T1000 (cell line): ENCODE data around the gene MYEOV.

Source experiments
- DNase-seq: peaks from one replicate; lab custom pipeline; 2025; ENCODE audit warnings: mixed read lengths; lab: John Stamatoyannopoulos, UW

The MYEOV gene

DNA sequence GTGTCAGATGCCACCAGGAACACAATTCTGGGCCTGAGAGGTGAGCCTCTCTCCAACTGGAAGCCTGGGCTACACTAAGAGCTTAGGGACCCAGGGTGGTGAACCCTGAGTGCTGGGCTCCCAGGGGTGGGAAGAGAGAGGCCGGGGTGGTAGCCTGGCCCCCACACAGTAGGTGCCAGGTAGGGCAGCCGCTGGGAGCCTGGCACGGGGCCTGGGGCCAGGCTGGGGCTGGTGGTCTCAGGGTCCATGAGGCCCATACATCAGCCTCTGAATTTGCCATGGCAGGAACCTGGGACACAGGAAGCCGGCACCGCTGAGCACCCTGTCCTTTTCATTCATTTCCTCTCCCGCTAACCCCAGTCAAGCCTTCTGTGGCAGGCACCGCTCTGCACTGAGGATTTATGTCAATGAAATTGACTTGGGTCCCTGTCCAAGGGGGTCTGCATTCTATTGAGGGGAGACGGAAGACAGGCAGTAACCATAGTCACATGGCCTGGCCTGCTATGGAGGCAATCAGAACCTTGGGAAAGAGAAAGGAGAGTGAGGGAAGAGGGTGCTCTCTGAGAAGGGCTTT lies 8.6 kb downstream of the MYEOV start:
- DNase-seq: no peak

DNA sequence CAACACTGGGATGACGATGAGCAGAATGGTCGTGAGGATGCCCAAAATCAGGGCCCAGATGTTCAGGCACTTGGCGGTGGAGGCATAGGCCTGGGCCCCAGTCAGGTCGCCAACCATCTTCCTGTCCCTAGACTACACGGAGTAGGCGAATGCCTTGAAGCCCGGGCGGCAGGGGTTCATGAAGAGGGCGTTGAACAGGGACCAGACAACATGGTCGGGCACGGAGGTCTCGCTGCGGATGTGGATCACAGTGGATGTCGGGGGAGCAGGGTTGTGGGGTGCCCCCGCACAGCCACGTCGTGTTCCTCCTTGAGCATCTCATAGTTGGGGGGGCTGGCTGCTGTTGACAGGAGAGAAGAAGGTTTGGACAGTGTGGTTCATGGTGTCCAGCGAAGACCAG lies 9.5 kb downstream of the MYEOV start:
- no peak for DNase-seq

DNA sequence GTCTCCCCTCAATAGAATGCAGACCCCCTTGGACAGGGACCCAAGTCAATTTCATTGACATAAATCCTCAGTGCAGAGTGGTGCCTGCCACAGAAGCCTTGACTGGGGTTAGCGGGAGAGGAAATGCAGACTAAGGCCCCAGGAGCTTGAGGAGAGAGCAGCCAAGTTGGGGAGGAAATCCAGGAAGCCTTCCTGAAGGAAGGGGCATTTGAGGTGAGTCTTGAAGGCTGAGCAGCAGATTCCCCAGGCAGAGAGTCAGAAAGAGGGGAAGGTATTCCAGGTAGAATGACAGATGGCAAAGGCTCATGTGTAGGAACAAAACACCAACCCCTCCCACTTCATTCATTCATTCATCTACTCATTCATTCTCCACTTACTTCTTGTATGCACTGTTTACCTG lies 10.3 kb downstream of the MYEOV start:
- no peak for DNase-seq

DNA sequence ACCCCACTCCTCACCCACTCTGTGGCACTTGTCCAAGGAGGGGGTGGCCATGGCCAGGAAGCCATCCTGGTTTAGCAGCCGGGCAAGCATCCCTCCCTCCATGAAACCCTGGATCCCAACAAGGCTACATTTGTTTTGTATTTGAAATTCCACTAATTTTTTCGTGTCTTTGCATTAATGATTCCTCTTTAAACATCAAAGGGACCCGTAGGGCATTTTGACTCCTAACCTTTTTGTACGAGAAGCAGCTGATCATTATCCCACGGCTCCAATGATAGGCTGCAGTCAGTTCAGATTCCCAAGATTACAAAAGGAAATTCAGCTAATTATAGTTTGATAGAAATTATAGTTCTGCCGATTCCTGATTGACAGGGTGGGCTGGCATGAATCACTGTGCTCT lies 10.7 kb downstream of the MYEOV start:
- no peak for DNase-seq

DNA sequence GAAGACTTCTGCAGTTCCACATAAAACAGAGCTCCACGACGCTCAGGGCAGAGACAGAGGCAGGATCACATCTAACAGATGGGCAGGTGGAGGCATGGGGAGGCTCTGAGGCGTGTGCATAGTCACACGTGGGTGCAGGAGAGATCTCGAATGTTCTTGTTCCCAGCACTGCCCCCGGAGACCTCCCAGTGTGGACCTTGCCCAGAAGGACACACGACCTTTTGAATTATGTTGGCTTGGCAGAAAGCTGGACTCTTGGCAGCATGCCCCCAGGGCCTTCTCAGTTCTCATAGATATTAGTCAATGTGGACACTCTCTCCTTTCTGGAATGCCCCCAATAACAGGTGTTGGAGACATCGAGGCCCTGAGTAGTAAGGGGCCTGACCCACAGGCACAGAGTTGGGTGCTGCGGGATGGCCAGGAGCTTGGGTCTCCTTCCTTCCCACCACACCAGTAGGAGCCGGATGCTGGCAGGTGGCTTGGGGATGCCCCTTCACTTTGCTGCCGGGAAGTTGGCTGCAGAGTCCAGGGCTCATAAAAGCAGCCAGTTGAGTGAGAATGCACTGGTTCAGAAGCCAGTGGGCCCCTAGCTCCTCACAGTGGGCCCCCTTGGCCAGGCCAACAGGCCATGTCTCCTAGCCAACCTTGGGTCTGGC lies 12.1 kb downstream of the MYEOV start:
- no peak for DNase-seq

DNA sequence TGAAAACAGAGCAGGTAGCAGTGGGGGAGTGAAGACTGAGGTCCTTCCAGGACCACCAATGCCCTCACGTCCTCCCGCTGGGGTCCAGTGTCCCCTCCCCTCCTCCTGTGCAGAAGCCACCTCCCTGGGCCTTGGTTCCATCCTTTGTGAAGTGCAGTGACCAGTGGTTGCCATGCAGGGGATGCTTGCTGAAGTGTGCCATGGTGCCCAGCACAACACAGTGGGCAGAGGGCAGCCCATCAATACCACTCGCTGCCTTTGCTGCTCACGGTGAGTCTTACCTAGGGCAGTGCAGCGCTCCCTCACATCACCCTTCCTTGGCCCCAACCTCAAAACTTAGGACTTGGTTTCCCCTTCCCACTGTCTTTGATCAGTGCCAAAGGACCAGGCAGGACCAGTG lies 12.9 kb downstream of the MYEOV start:
- no peak for DNase-seq

DNA sequence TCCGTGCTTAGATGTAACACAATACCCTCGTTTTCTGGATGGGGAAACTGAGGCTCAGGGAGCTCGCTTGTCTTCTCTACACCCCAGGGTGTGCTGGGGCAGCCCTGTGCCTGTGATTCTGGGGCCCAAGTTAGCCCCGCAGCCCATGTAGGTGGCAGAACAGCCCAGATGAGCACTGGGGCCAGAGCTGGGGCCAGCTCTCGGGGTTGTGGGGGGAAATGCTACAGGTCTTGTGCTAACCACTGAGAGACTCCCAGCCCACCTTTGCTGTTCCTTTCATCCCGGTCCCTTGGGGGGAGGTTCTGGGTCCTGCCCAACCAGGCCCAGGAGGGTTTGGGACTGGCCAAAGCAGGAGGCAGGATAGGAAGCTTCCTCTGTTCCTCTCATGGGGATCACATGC lies 13.5 kb downstream of the MYEOV start:
- DNase-seq: no peak

DNA sequence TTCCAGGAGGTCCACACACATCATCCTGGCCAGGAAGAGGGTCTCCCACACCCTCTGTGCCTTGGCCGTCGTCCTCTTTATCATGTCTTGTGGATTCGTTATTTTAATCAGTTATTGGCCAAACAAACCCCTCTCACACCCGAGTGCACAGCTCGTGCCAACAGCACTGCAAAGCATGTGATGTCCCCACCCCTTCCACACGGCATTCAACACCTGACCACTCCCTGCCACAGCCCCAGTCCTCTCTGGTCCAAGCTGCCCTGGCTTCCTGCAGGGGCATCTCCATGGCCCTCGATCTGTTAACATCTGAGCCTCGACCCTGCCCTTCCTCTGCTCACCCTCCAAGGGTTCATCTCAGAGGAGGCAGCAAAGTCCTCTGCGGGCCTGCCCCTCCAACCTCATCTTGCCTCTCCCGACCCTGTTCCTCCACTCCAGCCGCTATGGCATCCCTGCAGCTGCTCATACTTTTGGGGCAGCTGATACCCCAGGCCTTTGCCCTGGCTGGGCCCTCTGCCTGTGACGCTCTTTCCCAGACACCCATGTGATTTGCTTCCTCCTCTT lies 14.0 kb downstream of the MYEOV start:
- DNase-seq: no peak

DNA sequence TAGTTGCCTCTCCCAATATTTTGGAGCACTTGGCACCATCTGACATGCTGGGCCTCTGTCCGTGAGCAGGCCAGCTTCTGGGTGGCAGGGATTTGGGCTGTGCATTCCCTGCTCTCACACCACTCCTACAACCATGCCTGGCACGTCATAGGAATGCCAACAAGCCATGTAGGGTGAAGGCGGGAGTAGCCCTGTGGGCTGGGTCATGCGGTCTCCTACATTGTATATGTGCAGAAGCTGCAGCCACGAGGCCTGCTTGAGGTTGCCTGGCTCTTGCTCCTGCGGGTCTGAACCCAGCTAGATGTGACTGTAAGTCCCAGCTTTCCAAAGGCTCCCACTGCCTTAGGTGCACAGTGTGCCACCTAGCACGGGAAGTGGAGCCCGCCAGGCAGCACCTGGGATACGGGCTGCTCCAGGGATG lies 14.5 kb downstream of the MYEOV start:
- DNase-seq: no peak

DNA sequence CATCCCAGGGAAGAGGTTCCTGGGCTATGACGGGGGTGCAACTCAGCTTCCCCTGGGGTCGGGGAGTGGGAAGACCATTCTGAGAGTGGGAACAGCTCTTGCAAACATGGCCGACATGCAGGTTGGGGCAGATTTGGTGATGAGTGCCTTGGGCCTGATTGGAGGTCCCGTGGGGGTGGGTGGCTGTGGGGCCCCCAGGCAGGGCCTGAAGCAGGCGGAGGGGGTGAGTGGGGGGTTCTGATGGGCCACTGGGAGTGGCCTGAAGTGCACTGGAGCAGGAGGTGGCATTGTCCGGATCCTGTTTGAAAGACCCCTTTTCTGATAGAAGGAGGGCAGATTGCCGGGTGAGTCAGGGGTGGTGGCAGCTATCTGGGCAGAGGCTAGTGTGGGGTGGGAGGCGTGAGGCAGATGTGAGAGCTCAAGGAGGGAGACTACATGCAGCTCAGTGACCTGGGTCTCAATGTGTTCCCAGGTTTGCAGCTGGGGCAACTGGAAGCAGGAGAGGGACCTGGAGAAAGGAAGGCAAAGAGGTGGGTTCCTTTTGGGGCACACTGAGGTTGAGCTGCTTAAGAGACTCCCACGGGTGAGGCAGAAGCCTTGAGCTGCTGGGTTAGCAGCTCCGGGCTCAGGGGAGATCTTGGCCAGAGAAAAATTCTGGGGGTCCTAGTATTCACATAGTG lies 15.1 kb downstream of the MYEOV start:
- no peak for DNase-seq

DNA sequence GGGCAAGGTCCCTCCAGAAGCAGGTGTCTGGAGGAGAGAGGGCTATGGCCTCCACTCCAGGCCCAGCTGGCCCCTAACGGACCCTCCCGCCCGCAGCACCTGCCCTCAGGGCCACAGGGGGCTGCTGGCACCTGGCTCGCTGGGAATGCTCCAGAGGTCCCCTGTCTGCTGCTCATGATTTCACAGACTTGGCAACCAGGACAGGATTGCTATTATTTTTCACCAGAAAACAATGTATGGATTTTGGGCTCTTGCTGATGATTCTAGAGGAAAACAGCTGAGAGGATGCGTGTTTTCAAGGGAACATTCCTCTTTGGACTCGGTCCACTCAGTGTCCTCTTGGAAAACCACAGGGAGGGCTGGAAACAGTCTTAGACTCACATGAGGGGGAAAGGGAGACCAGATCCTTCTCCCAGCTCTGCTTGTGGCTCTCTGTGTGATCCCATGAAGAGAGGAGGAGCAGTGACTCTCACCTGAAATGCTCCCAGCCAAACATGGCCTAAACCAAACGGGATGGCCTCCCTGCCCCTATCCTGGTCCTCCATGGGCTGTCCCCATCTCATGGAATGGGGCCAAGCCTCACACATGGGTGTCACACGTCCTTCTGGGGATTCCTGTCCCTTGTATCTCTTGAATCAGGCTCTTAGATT lies 15.8 kb downstream of the MYEOV start:
- no peak for DNase-seq

DNA sequence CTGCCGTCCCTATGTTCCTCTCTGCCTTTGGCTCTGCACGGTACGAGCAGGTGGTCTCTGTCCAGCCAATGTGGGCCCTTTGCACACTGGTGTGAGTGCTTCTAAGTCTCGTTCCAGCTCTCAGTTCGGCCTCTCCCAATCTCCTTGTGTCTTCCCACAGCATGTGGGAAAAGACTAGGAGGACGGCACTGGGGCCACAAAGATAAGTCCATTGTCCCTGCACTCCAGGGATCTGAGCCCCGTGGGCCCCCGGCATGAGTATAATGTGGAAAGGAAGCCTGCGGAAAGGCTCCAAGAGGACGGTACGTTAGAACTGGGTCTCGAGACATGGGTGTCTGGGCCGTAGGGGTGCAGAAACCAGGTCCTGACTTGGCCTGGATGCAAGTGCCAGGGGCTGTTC lies 16.4 kb downstream of the MYEOV start:
- DNase-seq: no peak

DNA sequence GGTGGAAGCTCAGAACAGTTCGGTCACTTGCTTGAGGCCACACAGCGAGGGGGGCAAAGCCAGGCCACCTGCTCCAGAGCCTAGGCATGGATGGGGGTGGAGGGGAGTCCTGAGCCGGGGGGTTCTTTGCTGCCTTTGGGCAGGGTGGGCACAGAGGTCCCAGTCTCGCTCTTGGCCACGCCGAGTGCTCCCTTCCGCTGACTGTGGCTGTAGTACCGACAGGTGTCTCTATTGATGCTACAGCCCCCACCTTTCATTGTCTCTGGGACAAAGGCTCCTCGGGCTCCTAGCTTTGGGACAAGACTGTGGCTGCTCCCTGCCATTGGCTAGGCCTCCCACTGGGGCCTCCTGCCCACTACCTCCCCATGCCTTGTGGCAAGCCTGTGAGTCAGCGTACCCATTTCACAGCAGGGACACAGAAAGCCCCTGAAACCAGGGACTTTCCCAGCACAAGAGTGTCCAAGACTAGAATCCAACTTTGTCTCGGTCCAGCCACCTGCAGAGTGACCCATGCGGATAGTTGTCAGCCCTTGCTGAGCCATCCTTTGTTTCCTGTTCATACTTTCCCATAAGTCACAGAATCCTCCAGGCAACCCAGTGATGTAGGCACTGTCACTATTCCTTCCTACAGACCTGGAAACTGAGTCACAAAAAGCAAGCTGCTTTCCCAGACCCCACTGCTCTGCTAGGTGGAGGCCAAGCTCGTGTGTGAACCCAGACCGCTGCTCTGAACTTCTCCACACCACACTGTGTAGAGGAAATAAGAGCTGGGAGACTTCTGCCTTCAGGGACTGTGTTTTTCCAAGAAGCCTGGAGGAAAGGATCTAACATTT lies 17.2 kb downstream of the MYEOV start:
- DNase-seq: no peak

DNA sequence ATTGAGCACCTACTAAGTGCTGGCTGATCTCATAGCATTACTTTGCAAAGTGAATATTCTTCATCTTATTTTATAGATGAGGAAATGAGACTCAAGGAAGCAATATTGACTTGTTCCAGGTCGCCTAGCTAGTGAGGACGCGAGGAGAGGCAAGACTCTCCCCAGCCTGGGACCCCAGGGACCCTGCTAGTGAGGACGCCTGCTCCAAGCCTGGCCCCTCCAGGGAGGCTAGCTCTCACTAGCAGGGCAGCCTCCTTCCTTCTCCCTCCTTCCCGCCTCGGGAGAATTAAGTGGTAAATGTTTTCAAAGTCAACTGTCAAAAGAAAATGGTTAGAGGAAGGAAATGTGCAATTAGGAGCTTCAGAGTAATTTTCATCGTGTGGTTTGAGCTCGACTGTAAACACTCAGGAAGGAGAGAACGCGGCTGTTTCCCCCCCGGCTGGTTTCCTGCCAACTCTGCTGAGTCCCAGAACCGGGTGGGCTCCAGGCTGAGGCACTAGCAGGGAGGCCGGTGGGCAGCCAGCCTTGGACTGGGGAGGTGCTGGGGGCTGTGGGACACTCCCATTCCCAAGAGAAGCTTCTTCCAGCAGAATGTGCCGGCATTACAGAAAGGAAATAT lies 17.9 kb downstream of the MYEOV start:
- no peak for DNase-seq

DNA sequence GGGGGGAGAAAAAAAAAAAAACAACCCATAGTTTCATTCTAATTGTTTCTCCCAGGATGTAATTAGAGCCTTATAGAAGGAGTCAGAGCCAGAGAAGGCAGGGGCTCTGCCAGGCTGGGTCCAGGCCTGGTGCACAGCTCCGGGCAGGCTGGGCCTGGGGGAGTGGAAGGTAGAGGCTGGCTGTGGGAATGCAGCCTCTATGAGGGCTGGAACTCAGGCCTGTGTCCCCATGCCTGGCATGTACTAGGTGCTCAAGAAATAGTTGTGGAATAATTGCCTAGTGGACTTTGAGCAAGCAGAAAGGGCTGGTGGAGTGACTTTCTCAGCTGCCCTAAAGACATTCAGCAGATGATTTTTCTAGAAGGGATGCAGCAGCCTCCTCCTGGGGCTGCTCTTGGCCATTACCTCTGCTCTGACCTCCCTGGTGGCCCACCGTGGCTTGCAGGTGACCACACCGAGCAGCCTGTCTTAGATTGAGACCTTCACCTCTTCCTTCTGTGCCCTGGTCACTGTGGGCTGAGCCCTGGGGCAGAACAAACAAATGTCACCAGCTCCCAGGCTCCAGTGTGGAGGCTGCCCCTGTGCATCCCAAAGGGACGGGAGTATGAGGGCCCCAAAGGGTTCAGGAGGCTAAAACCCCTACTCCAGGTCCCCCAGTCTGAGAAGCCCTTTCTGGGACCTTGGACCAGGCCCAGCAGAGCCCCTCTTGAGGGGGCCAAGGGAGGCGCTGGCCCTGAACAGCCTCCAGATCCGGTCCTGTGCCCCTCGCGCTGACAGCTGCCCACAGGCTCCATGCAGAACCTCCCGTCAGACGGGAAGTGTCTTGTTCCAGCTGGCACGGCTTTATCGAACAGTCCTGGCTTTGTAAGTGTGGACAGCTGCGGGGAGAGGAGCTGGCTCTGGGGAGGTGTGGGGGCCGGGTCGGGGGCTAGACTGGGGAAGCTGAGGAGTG lies 18.8 kb downstream of the MYEOV start:
- no peak for DNase-seq

DNA sequence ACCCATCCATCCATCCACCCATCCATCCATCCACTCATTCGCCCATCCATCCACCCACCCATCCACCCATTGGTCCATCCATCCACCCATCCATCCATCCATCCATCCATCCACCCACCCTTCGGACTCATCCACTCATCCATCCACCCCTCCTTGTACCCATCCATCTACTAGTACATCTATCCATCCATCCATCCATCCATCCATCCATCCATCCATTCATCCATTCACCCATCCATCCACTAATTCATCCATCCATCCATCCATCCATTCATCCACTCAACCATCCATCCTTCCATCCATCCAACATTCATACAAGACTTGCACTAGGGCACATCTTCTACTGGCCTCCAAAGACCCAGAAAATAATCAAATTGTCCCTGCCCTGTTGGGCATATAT lies 20.0 kb downstream of the MYEOV start:
- DNase-seq: no peak

DNA sequence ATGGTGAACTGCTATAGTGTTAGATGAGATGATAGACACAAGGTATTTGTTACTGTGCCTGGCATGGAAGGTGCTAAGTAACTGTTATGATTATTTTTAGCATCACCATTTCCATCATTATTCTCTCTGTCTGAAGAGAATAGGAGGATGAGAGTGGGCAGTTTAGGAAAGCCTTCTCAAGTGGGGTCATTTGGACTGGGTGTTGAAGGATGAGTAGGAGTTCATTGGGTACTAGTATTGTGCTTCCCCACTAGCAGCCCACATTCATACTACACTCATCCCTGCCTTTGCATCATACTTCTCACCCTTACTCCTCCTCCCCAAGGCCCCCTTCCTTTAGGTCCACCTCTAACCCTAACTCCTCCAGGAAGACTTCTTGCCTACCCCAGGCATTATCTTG lies 20.6 kb downstream of the MYEOV start:
- DNase-seq: no peak

DNA sequence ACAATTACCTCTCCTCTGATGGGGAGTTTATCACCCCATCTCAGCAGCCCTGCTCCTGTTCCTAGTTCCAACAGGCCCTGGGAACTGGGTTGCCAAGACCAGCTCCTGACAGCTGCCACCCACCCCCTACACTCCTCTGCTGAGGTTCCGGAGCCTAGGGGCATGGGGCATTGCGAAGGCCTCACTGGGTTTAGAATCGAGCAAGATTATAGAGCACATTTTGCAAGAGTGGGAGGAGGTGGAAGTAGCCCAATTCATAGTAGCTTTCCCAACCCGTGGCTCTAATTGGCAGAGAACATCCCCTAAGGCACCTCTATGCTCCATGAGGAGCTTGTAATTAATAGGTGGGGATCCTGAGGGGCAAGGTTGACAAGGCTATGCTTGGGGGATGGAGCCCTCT lies 23.0 kb downstream of the MYEOV start:
- DNase-seq: no peak

DNA sequence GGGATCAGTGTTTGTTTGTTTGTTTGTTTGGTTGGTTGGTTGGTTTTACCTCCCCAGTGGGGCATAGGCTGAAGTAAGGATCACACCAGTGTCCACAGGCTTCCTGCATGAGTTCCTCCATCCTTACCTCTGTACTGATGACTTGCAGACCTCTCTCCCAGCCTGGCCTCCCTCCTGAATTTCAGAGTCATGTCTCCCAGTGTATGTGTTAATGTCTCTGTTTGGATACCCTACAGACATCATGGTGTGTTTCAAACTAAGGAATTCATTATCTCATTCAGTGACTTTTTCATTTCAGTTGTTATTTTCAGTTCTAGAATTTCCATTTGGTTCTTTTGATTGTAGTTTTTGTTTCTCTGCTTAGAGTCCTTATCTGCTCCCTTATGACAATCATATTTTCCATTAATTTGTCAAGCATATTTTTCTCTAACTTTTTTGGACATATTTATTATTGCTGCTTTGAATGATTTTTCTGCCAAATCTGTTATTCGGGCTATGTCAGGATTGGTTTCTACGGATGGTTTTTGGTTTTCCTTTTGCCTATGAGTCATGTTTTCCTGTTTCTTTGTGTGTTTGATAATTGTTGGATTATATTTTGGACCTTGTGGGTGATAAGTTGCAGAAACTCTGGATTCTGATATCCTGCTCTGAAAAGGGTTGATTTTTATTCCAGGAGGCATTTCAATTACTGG lies 23.6 kb downstream of the MYEOV start:
- DNase-seq: no peak

DNA sequence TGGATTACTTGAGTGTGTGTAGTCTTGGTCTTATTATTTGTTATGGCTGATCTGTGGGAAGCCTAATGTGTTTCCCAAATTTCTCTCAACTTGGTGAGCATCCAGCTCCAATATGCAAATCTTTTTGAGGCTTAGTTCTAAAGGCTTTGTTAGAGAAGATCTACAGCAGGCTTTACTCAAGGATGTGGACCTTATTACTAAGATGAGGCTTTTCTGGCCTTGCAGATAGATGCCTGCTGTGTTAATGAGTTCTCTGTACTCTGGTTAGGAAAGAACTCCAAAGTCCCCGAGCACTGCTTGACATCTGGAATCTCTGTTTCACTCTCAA lies 24.1 kb downstream of the MYEOV start:
- no peak for DNase-seq
